Subcutaneous abdominal adipose tissue (tissue), 5 donors: Measurements from ENCODE around the gene CHD5.

ENCODE experiments used
- H3K27ac ChIP-seq: one replicate; pipeline ENCODE4 v1.7.0; 2013; ENCODE audit warnings: low read depth, mild to moderate bottlenecking, inconsistent platforms, low read length, moderate library complexity
- H3K27me3 ChIP-seq, 5 donors: one replicate each; pipeline ENCODE4 v1.7.0; 2013; ENCODE audit warnings: low read length in 5 of 5, inconsistent platforms in 1 of 5; ENCODE audit not compliant: control insufficient read depth in 5 of 5, insufficient read depth in 4 of 5
- H3K36me3 ChIP-seq, 5 donors: one replicate each; pipeline ENCODE4 v1.7.0; 2013; ENCODE audit warnings: low read length in 5 of 5; ENCODE audit not compliant: control insufficient read depth in 5 of 5, insufficient read depth in 5 of 5
- H3K4me1 ChIP-seq, 5 donors: one replicate each; pipeline ENCODE4 v1.7.0; 2013; ENCODE audit warnings: low read length in 5 of 5, mild to moderate bottlenecking in 3 of 5, moderate library complexity in 1 of 5; ENCODE audit not compliant: control insufficient read depth in 5 of 5, insufficient read depth in 5 of 5
- H3K4me3 ChIP-seq, 5 donors: one replicate each; pipeline ENCODE4 v1.7.0; 2013; ENCODE audit warnings: low read length in 5 of 5, low read depth in 1 of 5
- H3K9ac ChIP-seq, 5 donors: one replicate each; pipeline ENCODE4 v1.7.0; 2013; ENCODE audit warnings: low read length in 5 of 5, mild to moderate bottlenecking in 4 of 5, moderate library complexity in 3 of 5
- H3K9me3 ChIP-seq, 5 donors: one replicate each; pipeline ENCODE4 v1.7.0; 2013; ENCODE audit warnings: low read length in 5 of 5; ENCODE audit not compliant: control insufficient read depth in 5 of 5
- donor health status: healthy.
- donor health status: healthy.
- donor health status: healthy.
- donor health status: healthy.
- donor health status: healthy.

Gene CHD5

DNA sequence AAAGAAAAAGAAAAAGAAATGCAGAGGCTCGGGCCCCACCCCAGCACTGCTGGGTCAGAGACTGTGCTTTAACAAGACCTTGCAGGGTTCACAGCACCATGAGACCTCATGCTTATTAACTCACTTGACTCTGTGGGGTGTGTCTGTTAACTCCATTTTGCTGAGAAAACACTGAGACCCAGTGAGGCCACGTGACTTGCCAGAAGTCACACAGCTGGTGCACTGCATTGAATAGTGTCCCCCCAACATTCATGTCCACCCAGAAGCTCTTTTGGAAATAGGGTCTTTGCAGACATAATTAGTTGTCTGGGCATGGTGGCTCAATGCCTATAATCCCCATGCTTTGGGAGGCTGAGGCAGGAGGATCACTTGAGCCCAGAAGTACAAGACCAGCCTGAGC, 39.7 kb downstream of the CHD5 start:
- Histone ChIP-seq H3K4me1 (no peaks in the 10 kb centered on the region), H3K36me3 (no peaks in the 10 kb centered on the region), H3K9me3 (no peaks in the 10 kb centered on the region), H3K27me3 (peaks cover 3 to 20% (median 5%) of the 10 kb centered on the region in 5 donors), H3K27ac (no peak overlapping the region), H3K9ac (no peak overlapping the region), H3K4me3 (no peak overlapping the region)

DNA sequence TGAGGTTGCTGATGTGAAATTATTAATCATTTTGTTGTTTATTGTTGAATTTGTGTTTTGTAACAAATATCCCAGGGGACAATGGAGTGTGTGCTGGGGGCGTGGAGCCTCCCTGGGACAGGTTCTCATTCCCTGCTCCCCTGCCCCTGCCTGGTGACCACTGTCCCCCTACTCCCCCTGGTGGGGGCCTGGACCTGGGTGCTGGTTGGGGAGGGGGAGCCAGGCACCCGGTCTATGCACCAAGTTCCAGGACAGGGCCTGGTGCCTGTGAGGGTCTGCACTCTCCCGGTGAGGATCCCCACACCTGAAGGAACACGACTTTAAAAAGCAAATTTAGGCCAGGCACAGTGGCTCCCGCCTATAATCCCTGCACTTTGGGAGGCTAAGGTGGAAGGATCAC, 42.4 kb downstream of the CHD5 start:
- H3K27me3 ChIP-seq: peaks cover 12 to 19% (median 17%) of the 10 kb centered on the region in 5 donors
- no peak overlapping the region for H3K4me3 ChIP-seq
- H3K36me3 ChIP-seq: no peaks in the 10 kb centered on the region
- no peaks in the 10 kb centered on the region for H3K9me3 ChIP-seq
- H3K9ac ChIP-seq: no peak overlapping the region
- H3K27ac ChIP-seq: no peak overlapping the region
- no peaks in the 10 kb centered on the region for H3K4me1 ChIP-seq

GRCh38 chr1:6136516-6137220, 43.5 kb downstream of the CHD5 start:
- Histone ChIP-seq H3K9me3 (peaks cover 6 to 9% (median 9%) of the 10 kb centered on the region in 5 donors), H3K9ac (no peak overlapping the region), H3K4me1 (no peaks in the 10 kb centered on the region), H3K27ac (no peak overlapping the region), H3K4me3 (no peak overlapping the region), H3K36me3 (no peaks in the 10 kb centered on the region), H3K27me3 (peaks cover 12 to 19% (median 17%) of the 10 kb centered on the region in 5 donors)

GRCh38 chr1:6134741-6135510, 45.2 kb downstream of the CHD5 start:
- no peaks in the 10 kb centered on the region for H3K36me3 ChIP-seq
- H3K27me3 ChIP-seq: peaks cover 12 to 19% (median 17%) of the 10 kb centered on the region in 5 donors
- H3K4me3 ChIP-seq: no peak overlapping the region
- no peaks in the 10 kb centered on the region for H3K4me1 ChIP-seq
- H3K27ac ChIP-seq: no peak overlapping the region
- H3K9me3 ChIP-seq: peaks cover 7 to 14% (median 12%) of the 10 kb centered on the region in 5 donors
- no peak overlapping the region for H3K9ac ChIP-seq

DNA sequence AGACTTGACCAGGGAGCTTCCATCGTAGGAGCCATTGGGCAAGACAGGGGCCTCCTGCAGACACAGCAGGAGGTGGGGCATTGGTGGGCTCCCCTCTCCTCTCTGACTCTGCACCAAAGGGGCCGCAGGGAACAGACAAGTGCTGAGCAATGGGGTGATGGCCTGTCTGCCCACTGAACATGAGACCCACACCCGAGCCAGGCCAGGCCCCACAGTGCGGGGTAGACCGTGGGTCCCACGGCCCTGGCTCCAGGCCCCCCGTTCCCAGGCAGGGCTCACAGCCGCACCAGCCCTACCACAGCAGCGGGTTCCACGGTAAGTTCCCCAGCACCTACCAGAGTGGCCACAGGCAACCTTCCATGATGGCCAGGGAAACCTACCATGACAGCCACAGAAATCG, 45.9 kb downstream of the CHD5 start:
- Histone ChIP-seq H3K27me3 (peaks cover 12 to 19% (median 17%) of the 10 kb centered on the region in 5 donors), H3K9ac (no peak overlapping the region), H3K36me3 (no peaks in the 10 kb centered on the region), H3K27ac (no peak overlapping the region), H3K4me3 (no peak overlapping the region), H3K4me1 (no peaks in the 10 kb centered on the region), H3K9me3 (peaks cover 7 to 14% (median 12%) of the 10 kb centered on the region in 5 donors)

DNA sequence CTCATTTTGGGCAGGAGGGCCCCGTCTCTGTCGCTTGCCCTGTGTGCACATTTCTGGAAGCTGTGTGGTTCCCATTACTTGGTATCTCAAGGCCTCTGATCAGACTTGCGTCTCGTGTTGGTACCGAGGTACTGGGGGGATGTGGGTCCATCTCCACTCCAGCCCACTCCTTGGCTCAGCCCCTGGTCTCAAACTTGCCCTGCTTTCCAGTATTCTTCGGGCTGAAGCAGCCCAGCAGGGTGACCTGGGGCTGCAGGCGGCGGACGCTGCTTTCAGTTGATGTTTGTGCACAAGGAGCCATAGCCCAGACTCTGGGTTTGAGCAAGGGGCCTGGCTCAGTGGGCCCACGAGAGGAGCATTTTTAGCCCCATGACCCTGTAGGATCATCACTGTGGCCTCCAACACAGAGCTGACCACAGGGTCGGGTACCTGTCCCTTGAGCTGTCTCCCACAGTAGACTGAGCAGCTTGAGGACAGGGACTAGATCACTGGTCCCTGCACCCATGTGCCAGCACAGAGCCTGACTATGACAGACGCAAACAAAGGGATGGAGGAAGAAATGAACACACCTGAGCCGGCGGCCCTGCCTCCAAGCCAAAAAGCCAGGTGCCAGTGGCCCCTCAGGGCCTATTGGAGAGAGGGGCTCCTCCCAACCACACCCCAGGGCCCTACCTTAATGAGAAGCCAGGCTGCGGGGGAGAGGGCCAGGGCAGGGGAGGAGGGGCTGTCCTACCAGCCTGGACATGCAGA, 46.8 kb downstream of the CHD5 start:
- H3K4me1 ChIP-seq: no peaks in the 10 kb centered on the region
- H3K36me3 ChIP-seq: no peaks in the 10 kb centered on the region
- peaks cover 11 to 19% (median 17%) of the 10 kb centered on the region in 5 donors for H3K27me3 ChIP-seq
- no peak overlapping the region for H3K4me3 ChIP-seq
- no peak overlapping the region for H3K27ac ChIP-seq
- peaks cover 7 to 14% (median 12%) of the 10 kb centered on the region in 5 donors for H3K9me3 ChIP-seq
- no peak overlapping the region for H3K9ac ChIP-seq

GRCh38 chr1:6131561-6131960, 48.6 kb downstream of the CHD5 start:
- no peaks in the 10 kb centered on the region for H3K36me3 ChIP-seq
- H3K27me3 ChIP-seq: peaks cover 12 to 19% (median 17%) of the 10 kb centered on the region in 5 donors
- peaks cover 7 to 14% (median 12%) of the 10 kb centered on the region in 5 donors for H3K9me3 ChIP-seq
- H3K4me1 ChIP-seq: peaks cover 0 to 8% (median 5%) of the 10 kb centered on the region in 5 donors
- no peak overlapping the region for H3K27ac ChIP-seq
- no peak overlapping the region for H3K4me3 ChIP-seq
- no peak overlapping the region for H3K9ac ChIP-seq

- peaks cover 7 to 14% (median 12%) of the 10 kb centered on the region in 5 donors for H3K9me3 ChIP-seq
- H3K27me3 ChIP-seq: peaks cover 9 to 26% (median 18%) of the 10 kb centered on the region in 5 donors
- H3K4me1 ChIP-seq: peaks cover 0 to 8% (median 5%) of the 10 kb centered on the region in 5 donors
- no peak overlapping the region for H3K9ac ChIP-seq
- no peak overlapping the region for H3K27ac ChIP-seq
- H3K36me3 ChIP-seq: no peaks in the 10 kb centered on the region
- no peak overlapping the region for H3K4me3 ChIP-seq
Measured at GRCh38 chr1:6130596-6130995, 49.5 kb downstream of the CHD5 start.

- no peaks in the 10 kb centered on the region for H3K36me3 ChIP-seq
- H3K4me1 ChIP-seq: peaks cover 0 to 8% (median 5%) of the 10 kb centered on the region in 5 donors
- no peak overlapping the region for H3K4me3 ChIP-seq
- no peak overlapping the region for H3K27ac ChIP-seq
- peaks cover 7 to 14% (median 12%) of the 10 kb centered on the region in 5 donors for H3K9me3 ChIP-seq
- H3K9ac ChIP-seq: no peak overlapping the region
- peaks cover 12 to 29% (median 21%) of the 10 kb centered on the region in 5 donors for H3K27me3 ChIP-seq
Measured at GRCh38 chr1:6130036-6130435, 50.1 kb downstream of the CHD5 start.
